Measurements from ENCODE around the gene BMPR1A. TPM values are rescaled to one million over a fixed set of nuclear protein-coding genes. Genes with fewer than 3 reads are reported as not detected.
A peak's percentile ranks its signal among the peaks of the same experiment; 100 is the strongest.

Gene BMPR1A
- total and polyA plus RNA-seq, 4 experiments from 2014 or later = 4.7 to 21.0 (median 10.4) TPM

GRCh38 chr10:86899670-86900276 lies 143.4 kb downstream of the BMPR1A start:
- DNase-seq = peak in 4 of 5 donors; percentile 29 to 35 (median 30)

DNA sequence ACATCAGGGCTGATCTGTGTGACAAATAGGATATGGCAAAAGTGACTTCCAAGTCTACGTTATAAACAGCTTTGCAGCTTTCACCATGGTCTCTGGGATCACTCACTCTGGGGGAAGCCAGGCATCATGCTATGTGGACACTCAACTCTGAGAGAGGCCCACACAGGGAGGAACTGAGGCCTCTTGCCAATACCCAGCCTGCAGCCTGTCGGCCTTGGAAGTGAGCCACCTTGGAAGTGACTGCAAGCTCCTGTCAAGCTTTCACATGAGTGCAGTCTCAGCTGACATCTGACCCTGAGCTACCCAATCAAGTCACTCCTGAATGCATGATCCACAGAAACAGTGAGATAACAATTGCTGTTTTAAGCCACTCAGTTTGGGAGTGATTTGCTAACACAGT lies 144.5 kb downstream of the BMPR1A start:
- no peak overlapping the region for H3K4me3 ChIP-seq (ENCODE audit: low read length in 2 of 2)
- Mint-ChIP-seq H3K4me3 (no peak overlapping the region), H3K27me3 (no peaks in the 10 kb centered on the region), H3K9me3 (peaks cover 0 to 3% (median 0%) of the 10 kb centered on the region in 8 donors), H3K4me1 (peaks cover 0 to 1% (median 0%) of the 10 kb centered on the region in 4 donors), H3K27ac (no peak overlapping the region), H3K36me3 (peaks cover 21 to 25% of the 10 kb centered on the region in 2 donors)
- intact Hi-C loops (cut with micrococcal nuclease) = no loop called here
- POLR2A ChIA-PET (ENCODE audit: partially characterized antibody) = no interaction called here
- peaks cover 7% of the 10 kb centered on the region for H3K36me3 ChIP-seq (ENCODE audit: insufficient read depth, low read length)
- H3K9me3 ChIP-seq (ENCODE audit: control insufficient read depth in 1 of 2, low read length in 2 of 2) = no peaks in the 10 kb centered on the region
- CTCF ChIA-PET (ENCODE audit: partially characterized antibody) = interaction anchor here (1.2 to 3.7 kb wide), 8 partner anchors 11 to 214 kb away, joined by 3 to 24 read pairs (median 6); no protein-coding TSS in a partner anchor
- DNase-seq = no peak
- no peak overlapping the region for H3K27ac ChIP-seq (ENCODE audit: low read depth, low read length)
- no peaks in the 10 kb centered on the region for H3K4me1 ChIP-seq (ENCODE audit: insufficient read depth, low read length)
- no peaks in the 10 kb centered on the region for H3K27me3 ChIP-seq (ENCODE audit: insufficient read depth, low read length)

More at GRCh38 chr10:86899670-86900276, 143.4 kb downstream of the BMPR1A start:
- Histone ChIP-seq H3K4me1 (ENCODE audit: insufficient read depth, low read length) (no peaks in the 10 kb centered on the region), H3K27me3 (ENCODE audit: insufficient read depth, low read length) (no peaks in the 10 kb centered on the region), H3K36me3 (ENCODE audit: insufficient read depth, low read length) (peaks cover 7% of the 10 kb centered on the region), H3K4me3 (ENCODE audit: low read length in 2 of 2) (no peak overlapping the region), H3K9me3 (ENCODE audit: control insufficient read depth in 1 of 2, low read length in 2 of 2) (no peaks in the 10 kb centered on the region), H3K27ac (ENCODE audit: low read depth, low read length) (no peak overlapping the region)
- no peak overlapping the region for H3K4me3 Mint-ChIP-seq
- H3K27ac Mint-ChIP-seq = no peak overlapping the region
- peaks cover 14 to 16% of the 10 kb centered on the region in 2 donors for H3K36me3 Mint-ChIP-seq
- intact Hi-C loops (cut with micrococcal nuclease) = loop anchor here (1.0 kb wide), 3 partner anchors 188 to 211 kb away; no protein-coding TSS in a partner anchor
- no peaks in the 10 kb centered on the region for H3K9me3 Mint-ChIP-seq
- POLR2A ChIA-PET (ENCODE audit: partially characterized antibody) = no interaction called here
- peaks cover 0 to 1% (median 0%) of the 10 kb centered on the region in 4 donors for H3K4me1 Mint-ChIP-seq
- no peaks in the 10 kb centered on the region for H3K27me3 Mint-ChIP-seq
- CTCF ChIA-PET (ENCODE audit: partially characterized antibody) = interaction anchor here (0.9 to 3.7 kb wide), 8 partner anchors 12 to 213 kb away, joined by 3 to 24 read pairs (median 5); no protein-coding TSS in a partner anchor

DNA sequence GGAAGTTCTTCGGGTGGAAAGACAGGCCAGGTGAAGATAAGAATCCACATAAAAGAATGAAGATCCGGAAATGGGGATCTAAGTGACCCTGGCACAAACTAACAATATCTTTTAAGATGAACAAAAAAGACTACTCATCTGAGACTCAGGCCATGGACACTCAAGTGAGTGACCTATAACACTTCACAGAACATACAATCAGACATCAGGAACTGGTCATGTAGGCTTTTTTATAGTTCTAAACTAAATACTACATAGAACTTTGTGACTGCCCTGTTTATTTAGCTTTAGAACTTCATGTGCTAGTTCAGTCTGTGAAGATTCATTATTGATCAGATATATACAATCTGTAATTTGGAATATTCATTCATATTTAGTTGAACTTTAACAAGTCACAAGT lies 148.2 kb downstream of the BMPR1A start:
- H3K27ac ChIP-seq (ENCODE audit: low read depth, low read length) = no peak overlapping the region
- H3K27me3 Mint-ChIP-seq = no peaks in the 10 kb centered on the region
- H3K4me1 Mint-ChIP-seq = no peaks in the 10 kb centered on the region
- ChIA-PET CTCF (ENCODE audit: partially characterized antibody) (no interaction called here), POLR2A (ENCODE audit: partially characterized antibody) (no interaction called here)
- H3K27me3 ChIP-seq (ENCODE audit: insufficient read depth, low read length) = no peaks in the 10 kb centered on the region
- H3K9me3 ChIP-seq (ENCODE audit: control insufficient read depth in 1 of 2, low read length in 2 of 2) = no peaks in the 10 kb centered on the region
- no peak overlapping the region for H3K4me3 ChIP-seq (ENCODE audit: low read length in 2 of 2)
- no peaks in the 10 kb centered on the region for H3K4me1 ChIP-seq (ENCODE audit: insufficient read depth, low read length)
- H3K9me3 Mint-ChIP-seq = peaks cover 0 to 10% (median 4%) of the 10 kb centered on the region in 8 donors
- H3K4me3 Mint-ChIP-seq = no peak overlapping the region
- no peak for DNase-seq
- intact Hi-C loops (cut with micrococcal nuclease) = no loop called here
- peaks cover 7% of the 10 kb centered on the region for H3K36me3 ChIP-seq (ENCODE audit: insufficient read depth, low read length)
- peaks cover 33 to 39% of the 10 kb centered on the region in 2 donors for H3K36me3 Mint-ChIP-seq
- H3K27ac Mint-ChIP-seq = no peak overlapping the region

- Mint-ChIP-seq H3K9me3 (peaks cover 0 to 10% (median 4%) of the 10 kb centered on the region in 8 donors), H3K4me1 (no peaks in the 10 kb centered on the region), H3K4me3 (no peak overlapping the region), H3K27ac (no peak overlapping the region), H3K36me3 (peaks cover 30 to 39% of the 10 kb centered on the region in 2 donors), H3K27me3 (no peaks in the 10 kb centered on the region)
- Histone ChIP-seq H3K27me3 (ENCODE audit: insufficient read depth, low read length) (no peaks in the 10 kb centered on the region), H3K4me3 (ENCODE audit: low read length in 2 of 2) (no peak overlapping the region), H3K27ac (ENCODE audit: low read depth, low read length) (no peak overlapping the region), H3K9me3 (ENCODE audit: control insufficient read depth in 1 of 2, low read length in 2 of 2) (no peaks in the 10 kb centered on the region), H3K36me3 (ENCODE audit: insufficient read depth, low read length) (peaks cover 7% of the 10 kb centered on the region), H3K4me1 (ENCODE audit: insufficient read depth, low read length) (no peaks in the 10 kb centered on the region)
- ChIA-PET POLR2A (ENCODE audit: partially characterized antibody) (no interaction called here), CTCF (ENCODE audit: partially characterized antibody) (interaction anchor here (1.8 kb wide), 1 partner anchor 217 kb away, joined by 6 read pairs; no protein-coding TSS in a partner anchor)
- intact Hi-C loops (cut with micrococcal nuclease) = no loop called here
- DNase-seq = no peak
Observed at GRCh38 chr10:86905429-86905828, 149.0 kb downstream of the BMPR1A start.

DNA sequence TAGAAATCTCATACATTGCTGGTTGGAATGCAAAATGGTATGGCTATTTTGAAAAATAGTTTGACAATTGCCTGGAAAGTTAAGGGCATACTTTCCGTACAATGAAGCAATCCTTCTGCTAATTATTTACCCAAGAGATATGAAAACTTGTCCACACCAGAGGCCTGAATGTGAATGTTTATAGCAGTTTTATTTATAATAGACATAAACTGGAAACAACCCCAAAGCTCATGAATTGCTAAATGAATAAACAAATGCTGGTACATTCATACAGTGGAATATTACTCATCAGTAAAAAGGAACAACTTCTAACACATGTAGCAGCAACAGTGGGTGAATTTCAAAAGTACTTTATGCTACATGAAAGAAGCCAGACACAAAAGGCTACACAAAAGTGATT lies 158.3 kb downstream of the BMPR1A start:
- no peak overlapping the region for H3K4me3 Mint-ChIP-seq
- no peaks in the 10 kb centered on the region for H3K9me3 Mint-ChIP-seq
- CTCF ChIA-PET (ENCODE audit: partially characterized antibody) = no interaction called here

GRCh38 chr10:86918022-86918471 lies 161.6 kb downstream of the BMPR1A start:
- Histone ChIP-seq H3K4me3 (ENCODE audit: low read length in 2 of 2) (no peak overlapping the region), H3K27me3 (ENCODE audit: insufficient read depth, low read length) (no peaks in the 10 kb centered on the region), H3K27ac (ENCODE audit: low read depth, low read length) (no peak overlapping the region), H3K9me3 (ENCODE audit: control insufficient read depth in 1 of 2, low read length in 2 of 2) (no peaks in the 10 kb centered on the region), H3K4me1 (ENCODE audit: insufficient read depth, low read length) (no peaks in the 10 kb centered on the region), H3K36me3 (ENCODE audit: insufficient read depth, low read length) (peaks cover 7% of the 10 kb centered on the region)
- ChIA-PET POLR2A (ENCODE audit: partially characterized antibody) (no interaction called here), CTCF (ENCODE audit: partially characterized antibody) (no interaction called here)
- intact Hi-C loops (cut with micrococcal nuclease) = no loop called here
- no peaks in the 10 kb centered on the region for H3K27me3 Mint-ChIP-seq
- no peak for DNase-seq
- H3K36me3 Mint-ChIP-seq = peaks cover 39 to 56% of the 10 kb centered on the region in 2 donors
- no peak overlapping the region for H3K4me3 Mint-ChIP-seq
- no peaks in the 10 kb centered on the region for H3K4me1 Mint-ChIP-seq
- no peak overlapping the region for H3K27ac Mint-ChIP-seq
- no peaks in the 10 kb centered on the region for H3K9me3 Mint-ChIP-seq

More for the DNA sequence above, 158.3 kb downstream of the BMPR1A start:
- intact Hi-C loops (cut with micrococcal nuclease) = no loop called here
- H3K4me1 Mint-ChIP-seq = no peaks in the 10 kb centered on the region
- DNase-seq = no peak
- H3K27me3 ChIP-seq (ENCODE audit: insufficient read depth, low read length) = no peaks in the 10 kb centered on the region
- no peaks in the 10 kb centered on the region for H3K36me3 ChIP-seq (ENCODE audit: insufficient read depth, low read length)
- H3K36me3 Mint-ChIP-seq = peaks cover 27 to 36% of the 10 kb centered on the region in 2 donors
- H3K4me1 ChIP-seq (ENCODE audit: insufficient read depth, low read length) = no peaks in the 10 kb centered on the region
- H3K9me3 ChIP-seq (ENCODE audit: control insufficient read depth in 1 of 2, low read length in 2 of 2) = no peaks in the 10 kb centered on the region
- POLR2A ChIA-PET (ENCODE audit: partially characterized antibody) = no interaction called here
- H3K27ac Mint-ChIP-seq = no peak overlapping the region
- H3K4me3 ChIP-seq (ENCODE audit: low read length in 2 of 2) = no peak overlapping the region
- H3K27me3 Mint-ChIP-seq = no peaks in the 10 kb centered on the region
- no peak overlapping the region for H3K27ac ChIP-seq (ENCODE audit: low read depth, low read length)

- no peak overlapping the region for H3K4me3 ChIP-seq (ENCODE audit: low read length in 2 of 2)
- no peaks in the 10 kb centered on the region for H3K4me1 ChIP-seq (ENCODE audit: insufficient read depth, low read length)
- no peaks in the 10 kb centered on the region for H3K9me3 Mint-ChIP-seq
- H3K4me3 Mint-ChIP-seq = no peak overlapping the region
- ChIA-PET CTCF (ENCODE audit: partially characterized antibody) (no interaction called here), POLR2A (ENCODE audit: partially characterized antibody) (no interaction called here)
- intact Hi-C loops (cut with micrococcal nuclease) = no loop called here
- H3K9me3 ChIP-seq (ENCODE audit: control insufficient read depth in 1 of 2, low read length in 2 of 2) = no peaks in the 10 kb centered on the region
- no peaks in the 10 kb centered on the region for H3K27me3 Mint-ChIP-seq
- H3K36me3 ChIP-seq (ENCODE audit: insufficient read depth, low read length) = peaks cover 7% of the 10 kb centered on the region
- no peak overlapping the region for H3K27ac ChIP-seq (ENCODE audit: low read depth, low read length)
- H3K27ac Mint-ChIP-seq = no peak overlapping the region
- DNase-seq = no peak
- H3K36me3 Mint-ChIP-seq = peaks cover 33 to 48% of the 10 kb centered on the region in 2 donors
- no peaks in the 10 kb centered on the region for H3K4me1 Mint-ChIP-seq
- H3K27me3 ChIP-seq (ENCODE audit: insufficient read depth, low read length) = no peaks in the 10 kb centered on the region
Observed at GRCh38 chr10:86922553-86922961, 166.1 kb downstream of the BMPR1A start.

Data from CD4-positive, alpha-beta memory T cell (primary cell).